ENCODE data around the gene NKTR. TPM values are rescaled to one million over a fixed set of nuclear protein-coding genes. Genes with fewer than 3 reads are reported as not detected.
A peak's percentile ranks its signal among the peaks of the same experiment; 100 is the strongest.

Gene NKTR
- total and polyA plus RNA-seq, 9 of the 15 experiments (the other 6 are each of a cell fraction or from before 2014, with no cell fraction given): 19.7 to 123 (median 92.6) TPM

DNA sequence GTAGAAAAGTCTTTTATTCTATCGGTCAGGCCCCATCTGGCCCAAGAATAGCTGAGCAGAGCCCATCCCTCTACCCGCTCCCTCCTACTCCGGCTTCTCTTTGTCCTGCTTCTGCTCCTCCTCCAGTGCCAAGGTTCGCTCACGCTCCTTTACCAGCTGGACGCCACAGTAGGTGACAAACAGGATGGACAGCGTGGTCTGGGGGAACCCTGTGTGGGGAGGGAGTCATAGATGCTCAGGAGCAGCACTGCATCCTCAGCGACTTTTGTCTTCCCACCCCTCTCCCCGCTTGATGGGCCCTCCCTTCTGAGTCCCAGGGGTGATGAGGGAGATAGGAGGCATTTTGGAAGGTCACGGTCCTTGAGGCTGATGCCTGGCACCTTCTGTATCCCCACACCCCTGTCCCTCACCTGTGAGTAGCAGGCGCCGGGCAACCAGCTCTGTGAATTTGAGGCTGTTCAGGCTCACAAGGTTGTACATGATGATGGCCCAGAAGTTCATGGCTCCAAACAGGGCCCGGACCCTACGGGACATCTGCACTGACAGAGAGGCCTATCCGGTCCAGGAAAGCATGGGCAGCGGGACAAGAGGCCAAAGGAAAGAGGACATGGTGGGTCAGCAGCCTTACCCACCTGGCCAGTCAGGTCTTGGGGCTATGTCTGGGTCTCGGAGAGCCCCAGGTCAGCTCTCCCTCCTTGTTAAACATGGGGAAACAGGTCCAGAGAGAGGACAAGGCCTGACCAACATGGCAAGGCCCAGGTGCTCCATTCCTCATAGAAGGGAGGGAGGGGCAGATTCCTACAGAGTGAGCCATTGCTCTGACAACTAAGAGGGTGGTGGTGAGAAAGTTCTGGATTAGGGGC lies 92.4 kb downstream of the NKTR start (continued):
- TF ChIP-seq, protein P1, sequence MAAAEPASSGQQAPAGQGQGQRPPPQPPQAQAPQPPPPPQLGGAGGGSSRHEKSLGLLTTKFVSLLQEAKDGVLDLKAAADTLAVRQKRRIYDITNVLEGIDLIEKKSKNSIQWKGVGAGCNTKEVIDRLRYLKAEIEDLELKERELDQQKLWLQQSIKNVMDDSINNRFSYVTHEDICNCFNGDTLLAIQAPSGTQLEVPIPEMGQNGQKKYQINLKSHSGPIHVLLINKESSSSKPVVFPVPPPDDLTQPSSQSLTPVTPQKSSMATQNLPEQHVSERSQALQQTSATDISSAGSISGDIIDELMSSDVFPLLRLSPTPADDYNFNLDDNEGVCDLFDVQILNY (CRISPR knock-in tag; IDR thresholded peaks at IDR 0.05): no peak

DNA sequence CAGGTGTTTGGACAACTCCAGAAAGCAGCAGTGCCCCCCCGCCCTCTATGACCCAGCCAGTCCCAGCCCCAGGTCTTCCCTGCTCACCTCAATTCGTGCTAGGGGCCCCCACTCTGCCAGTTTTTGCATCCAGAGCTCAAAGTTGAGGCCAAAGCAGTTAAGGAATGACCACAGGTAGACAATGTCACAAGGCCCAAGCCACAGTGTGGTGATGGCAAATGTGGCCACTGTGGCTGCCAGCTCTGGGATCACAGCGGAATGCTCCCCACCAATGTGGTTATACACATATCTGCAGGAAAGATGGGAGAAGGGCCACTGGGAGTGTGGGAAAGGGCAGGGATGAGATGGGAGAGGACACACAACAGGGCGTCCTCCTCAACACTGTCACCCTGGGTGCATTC lies 93.0 kb downstream of the NKTR start:
- Histone ChIP-seq H3K9me1 (ENCODE audit: control insufficient read depth, insufficient read depth, low read length) (no peaks in the 10 kb centered on the region), H4K20me1 (replicated peaks; ENCODE audit: control insufficient read depth, insufficient read depth, low read length) (peaks cover 24% of the 10 kb centered on the region), H3K4me2 (ENCODE audit: insufficient read depth, low read length) (no peak overlapping the region), H2AFZ (ENCODE audit: low read depth, low read length) (no peak overlapping the region), H3K27me3 (ENCODE audit: control insufficient read depth in 2 of 2, insufficient read depth in 2 of 2, low read length in 2 of 2) (peaks cover 15 to 68% of the 10 kb centered on the region in 2 experiments), H3K79me2 (ENCODE audit: control insufficient read depth, insufficient read depth, low read length) (no peaks in the 10 kb centered on the region), H3K36me3 (ENCODE audit: control insufficient read depth, insufficient read depth, low read length) (no peaks in the 10 kb centered on the region), H3K4me1 (replicated peaks in 1 of 2; ENCODE audit: control insufficient read depth in 2 of 2, insufficient read depth in 2 of 2, low read length in 2 of 2) (peaks cover 0 to 7% of the 10 kb centered on the region in 2 experiments; a peak in 2 of 5 replicates), H3K4me3 (no peak overlapping the region), H3K9ac (ENCODE audit: insufficient read depth in 1 of 2, low read depth in 2 of 2, low read length in 2 of 2) (no peak overlapping the region), H3K27ac (ENCODE audit: extremely low read depth, low read depth, low read length) (no peak overlapping the region), H3K9me3 (replicated peaks; ENCODE audit: control insufficient read depth, insufficient read depth, low read depth, low read length) (no peaks in the 10 kb centered on the region)
- whole genome bisulfite sequencing (ENCODE audit: insufficient coverage, low coverage, missing lambda C conversion rate): 0% methylated on average over 4 of the region's 4 CpGs
- intact Hi-C loops (cut with micrococcal nuclease) (no loop called here), in situ Hi-C loops (cut with MboI) (no loop called here)
- peak in 1 of 4 experiments; percentile 2 for DNase-seq (ENCODE audit: extremely low read depth in 1 of 4, low spot score in 3 of 4)
- no peak for FAIRE-seq
- POLR2A ChIA-PET: interaction anchor here (0.8 to 1.2 kb wide), 2 partner anchors 19 to 400 kb away, joined by 3 to 4 read pairs; no protein-coding TSS in a partner anchor
- no peak for TF ChIP-seq CBFA2T2 (conservative IDR thresholded peaks at IDR 0.05)
- no peak for TF ChIP-seq NCOA6 (IDR thresholded peaks at IDR 0.05)
- no TSS peak for BruUV-seq (replicated peaks)
- CTCF ChIA-PET (ENCODE audit: low intra/inter-chr PET ratio): no interaction called here
- ATAC-seq: no peak

Data from K562 (cell line).